Sigmoid colon (tissue), 7 donors: ENCODE measurements around the gene MYH10. TPM values are rescaled to one million over a fixed set of nuclear protein-coding genes. Genes with fewer than 3 reads are reported as not detected.

ENCODE experiments used
- DNase-seq: peaks from one replicate; pipeline ENCODE4 v3.0.0-alpha.2; 2019
- H3K27ac ChIP-seq, 4 donors: fragments of 200-600 bp; sonication (generic); one replicate each; pipeline ENCODE4 v1.5.1; 2016 to 2019; ENCODE audit warnings: mild to moderate bottlenecking in 1 of 4
- H3K27me3 ChIP-seq, 3 donors: fragments of 200-600 bp; sonication (generic); one replicate each; pipeline ENCODE4 v1.5.1; 2019; ENCODE audit warnings: mild to moderate bottlenecking in 1 of 3
- H3K36me3 ChIP-seq, 4 donors: fragments of 200-600 bp; sonication (generic); one replicate each; pipeline ENCODE4 v1.5.1; 2016 to 2019
- H3K4me1 ChIP-seq, 4 donors: fragments of 200-600 bp; sonication (generic); one replicate each; pipeline ENCODE4 v1.5.1; 2017 to 2019
- H3K4me3 ChIP-seq, 4 donors: fragments of 200-600 bp; sonication (generic); one replicate each; pipeline ENCODE4 v1.5.1; 2017 to 2019; ENCODE audit warnings: mild to moderate bottlenecking in 2 of 4, moderate library complexity in 1 of 4
- H3K9me3 ChIP-seq, 4 donors: fragments of 200-600 bp in 3 of 4; sonication (generic) in 3 of 4; one replicate each; pipeline versions ENCODE4 v1.5.1 to v1.6.1; 2013 to 2019
- CTCF ChIP-seq, 4 experiments: fragments of 450-650 bp in 3 of 4; fragments of 200-600 bp in 1 of 4; IDR thresholded peaks; one replicate each; pipeline ENCODE4 v1.5.1; 2016 to 2019; ENCODE audit warnings: antibody characterized with exemption in 4 of 4, mild to moderate bottlenecking in 3 of 4, moderate library complexity in 2 of 4
- EP300 ChIP-seq, 4 donors: sonication (generic); formaldehyde crosslinking; IDR thresholded peaks; one replicate each; pipeline ENCODE4 v1.6.1; 2017; ENCODE audit warnings: antibody characterized with exemption in 4 of 4
- POLR2A ChIP-seq, 2 donors: fragments of 450-650 bp; IDR thresholded peaks; one replicate each; pipeline ENCODE4 v1.6.1; 2016; ENCODE audit warnings: antibody characterized with exemption in 2 of 2, mild to moderate bottlenecking in 2 of 2, moderate library complexity in 2 of 2
- POLR2AphosphoS5 ChIP-seq, 4 donors: sonication (generic); formaldehyde crosslinking; IDR thresholded peaks; one replicate each; pipeline ENCODE4 v1.6.1; 2017; ENCODE audit warnings: antibody characterized with exemption in 4 of 4
- WGBS, 2 donors: extraction: QIAGEN DNeasy Blood & Tissue Kit; methylation state at CpG; one replicate each; pipeline ENCODE4 v1.1.7; 2013; 5-methylcytosine and 5-hydroxymethylcytosine counted together
- intact Hi-C: fragments of 100-400 bp; cut with DNase I; formaldehyde crosslinking; loops from one replicate; pipeline ENCODE4 v1.15.1; 2023
- polyA plus RNA-seq, 3 donors: library from polyadenylated mRNA; stranded (reverse); fragments of 200-250 nt; gene quantifications; one replicate each; pipeline ENCODE4 v1.2.3, GENCODE V29; 2013
- total RNA-seq, 4 donors: library from RNA; depleted of rRNA; stranded (reverse); fragments of >200 nt; gene quantifications; one replicate each; pipeline ENCODE4 v1.1.0, GENCODE V29; 2016
- donor health status: healthy with polysubstance abuse.
- donor health status: Bipolar disorder and iron deficiency.
- donor health status: healthy.

MYH10 gene
- total RNA-seq (10 to 100 TPM; 22.8 to 34.6 (median 29.0) TPM), polyA plus RNA-seq (1 to 10 TPM in 2 of 3 donors, under 1 TPM in 1; 0.92 to 8.4 (median 7.1) TPM)

- WGBS, 2 donors = 0 to 1% methylated on average over 33 of the region's 33 CpGs
- H3K4me3 ChIP-seq = peak within 1 kb of the TSS; percentile 79 to 94 (median 88)
- H3K27me3 ChIP-seq = no peaks in the 10 kb centered on the region
- intact Hi-C loops = loop anchor here (2.0 to 10.0 kb wide), 2 partner anchors 114 to 194 kb away; partner anchors contain the start of gene CCDC42
- TF ChIP-seq CTCF (IDR thresholded peaks at IDR 0.05) (peak in 1 of 4 experiments; percentile 25), POLR2A (IDR thresholded peaks at IDR 0.05) (peak; percentile 43 to 73), EP300 (IDR thresholded peaks at IDR 0.05) (no peak), POLR2AphosphoS5 (IDR thresholded peaks at IDR 0.05) (peak in 2 of 4 donors; percentile 85 to 90)
- no peaks in the 10 kb centered on the region for H3K36me3 ChIP-seq
- peak; percentile 70 for DNase-seq
- peak within 1 kb of the TSS; percentile 70 to 86 (median 82) for H3K27ac ChIP-seq
- peaks cover 0 to 28% (median 19%) of the 10 kb centered on the region in 4 donors for H3K4me1 ChIP-seq
- H3K9me3 ChIP-seq = no peaks in the 10 kb centered on the region
Measured at GRCh38 chr17:8630227-8630801, at the start of gene MYH10. MYH10 (minus strand) TSS chr17:8630725; CDS start chr17:8623246, 7,479 bp downstream.

- Histone ChIP-seq H3K36me3 (no peaks in the 10 kb centered on the region), H3K27ac (no peak overlapping the region), H3K27me3 (no peaks in the 10 kb centered on the region), H3K4me3 (no peak overlapping the region), H3K9me3 (peaks cover 0 to 6% (median 0%) of the 10 kb centered on the region in 4 donors), H3K4me1 (peaks cover 0 to 35% (median 12%) of the 10 kb centered on the region in 4 donors)
- 85 to 91% methylated on average over 3 of the region's 3 CpGs for WGBS, 2 donors
- TF ChIP-seq CTCF (IDR thresholded peaks at IDR 0.05) (no peak), EP300 (IDR thresholded peaks at IDR 0.05) (no peak), POLR2AphosphoS5 (IDR thresholded peaks at IDR 0.05) (no peak), POLR2A (IDR thresholded peaks at IDR 0.05) (no peak)
- intact Hi-C loops = no loop called here
- no peak for DNase-seq
Measured at GRCh38 chr17:8679126-8679525, 48.6 kb upstream of the MYH10 start.

GRCh38 chr17:8675306-8675705 lies 44.8 kb upstream of the MYH10 start:
- H3K4me1 ChIP-seq = peaks cover 0 to 22% (median 0%) of the 10 kb centered on the region in 4 donors
- 70 to 71% methylated on average over 8 of the region's 8 CpGs for WGBS, 2 donors
- H3K27me3 ChIP-seq = no peaks in the 10 kb centered on the region
- peaks cover 0 to 6% (median 0%) of the 10 kb centered on the region in 4 donors for H3K9me3 ChIP-seq
- TF ChIP-seq EP300 (IDR thresholded peaks at IDR 0.05) (no peak), CTCF (IDR thresholded peaks at IDR 0.05) (no peak), POLR2AphosphoS5 (IDR thresholded peaks at IDR 0.05) (no peak), POLR2A (IDR thresholded peaks at IDR 0.05) (no peak)
- DNase-seq = no peak
- no peak overlapping the region for H3K4me3 ChIP-seq
- no peaks in the 10 kb centered on the region for H3K36me3 ChIP-seq
- intact Hi-C loops = no loop called here
- peak overlapping the region; percentile 14 to 54 (median 34) for H3K27ac ChIP-seq

GRCh38 chr17:8674344-8675305 lies 44.1 kb upstream of the MYH10 start:
- H3K27me3 ChIP-seq = no peaks in the 10 kb centered on the region
- intact Hi-C loops = no loop called here
- DNase-seq = peak; percentile 78
- H3K27ac ChIP-seq = peak overlapping the region in 3 of 4 donors; percentile 18 to 54 (median 51)
- TF ChIP-seq EP300 (IDR thresholded peaks at IDR 0.05) (no peak), POLR2AphosphoS5 (IDR thresholded peaks at IDR 0.05) (peak in 1 of 4 donors; percentile 18)
- H3K9me3 ChIP-seq = peaks cover 0 to 6% (median 0%) of the 10 kb centered on the region in 4 donors
- no peak overlapping the region for H3K4me3 ChIP-seq
- 42 to 59% methylated on average over 19 of the region's 19 CpGs for WGBS, 2 donors
- H3K36me3 ChIP-seq = no peaks in the 10 kb centered on the region
- peaks cover 0 to 19% (median 0%) of the 10 kb centered on the region in 4 donors for H3K4me1 ChIP-seq
